ENCODE measurements around the gene MAGEB17.

The MAGEB17 gene

DNA sequence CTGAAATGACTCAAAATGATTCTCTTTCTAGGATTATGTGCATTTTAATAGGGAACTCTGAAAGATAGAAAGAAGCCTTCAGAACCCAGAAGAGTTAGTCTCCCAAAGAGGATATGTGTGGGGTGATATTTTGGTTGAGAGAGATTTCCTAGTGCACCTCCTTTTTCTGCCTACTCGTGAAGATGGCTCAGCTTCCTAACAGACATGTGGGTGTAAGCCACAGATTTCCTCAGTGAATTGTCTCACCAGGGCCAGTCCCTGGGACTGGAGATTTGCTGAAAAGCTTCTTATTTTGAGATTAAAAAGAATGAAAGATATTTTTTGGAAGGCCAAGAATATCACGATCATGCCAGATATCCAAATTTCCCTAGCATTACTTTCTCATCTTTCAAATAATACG, 42.8 kb downstream of the MAGEB17 start:
- H2BK120ac ChIP-seq (ENCODE audit: insufficient read depth, low read length, poor library complexity): no peak overlapping the region
- H3K79me1 ChIP-seq (ENCODE audit: low read length): no peaks in the 10 kb centered on the region
- H4K12ac ChIP-seq (ENCODE audit: low read depth, low read length): no peak overlapping the region
- H3K4me2 ChIP-seq (ENCODE audit: low read length): no peak overlapping the region
- no peak overlapping the region for H2AK5ac ChIP-seq (ENCODE audit: low read length)
- H3K23ac ChIP-seq (ENCODE audit: low read length): no peak overlapping the region
- H2AFZ ChIP-seq (ENCODE audit: insufficient read depth, low read length, poor library complexity): no peak overlapping the region
- no peaks in the 10 kb centered on the region for H3K9me3 ChIP-seq (ENCODE audit: insufficient read depth, low read depth, low read length)
- no peak overlapping the region for H2BK12ac ChIP-seq (ENCODE audit: low read length)
- no peaks in the 10 kb centered on the region for H3K79me2 ChIP-seq (ENCODE audit: control insufficient read depth, insufficient read depth, low read length, poor library complexity)
- no peak overlapping the region for H3K9ac ChIP-seq (ENCODE audit: low read length)
- no peak overlapping the region for H4K91ac ChIP-seq (ENCODE audit: low read depth, low read length)
- no peak for DNase-seq
- no peak overlapping the region for H3K4me3 ChIP-seq (ENCODE audit: low read depth, low read length)
- H3K36me3 ChIP-seq (ENCODE audit: control insufficient read depth in 1 of 2, insufficient read depth in 2 of 2, low read length in 2 of 2): no peaks in the 10 kb centered on the region
- no peak overlapping the region for H3K27ac ChIP-seq (ENCODE audit: low read depth, low read length)
- H3K27me3 ChIP-seq (ENCODE audit: insufficient read depth, low read length): no peaks in the 10 kb centered on the region
- H3K4ac ChIP-seq (ENCODE audit: low read depth, low read length): no peak overlapping the region
- H3K14ac ChIP-seq (ENCODE audit: low read length): no peak overlapping the region
- WGBS (ENCODE audit: extremely low coverage, insufficient coverage, insufficient read length): no CpG with 5 or more reads among the region's 3 CpGs
- H3K18ac ChIP-seq (ENCODE audit: low read length): no peak overlapping the region
- no peak overlapping the region for H2BK5ac ChIP-seq (ENCODE audit: low read depth, low read length, poor library complexity)
- H3K4me1 ChIP-seq (ENCODE audit: control insufficient read depth in 1 of 2, insufficient read depth in 2 of 2, low read length in 2 of 2): no peaks in the 10 kb centered on the region
- no peak overlapping the region for H4K8ac ChIP-seq (ENCODE audit: low read depth, low read length)

DNA sequence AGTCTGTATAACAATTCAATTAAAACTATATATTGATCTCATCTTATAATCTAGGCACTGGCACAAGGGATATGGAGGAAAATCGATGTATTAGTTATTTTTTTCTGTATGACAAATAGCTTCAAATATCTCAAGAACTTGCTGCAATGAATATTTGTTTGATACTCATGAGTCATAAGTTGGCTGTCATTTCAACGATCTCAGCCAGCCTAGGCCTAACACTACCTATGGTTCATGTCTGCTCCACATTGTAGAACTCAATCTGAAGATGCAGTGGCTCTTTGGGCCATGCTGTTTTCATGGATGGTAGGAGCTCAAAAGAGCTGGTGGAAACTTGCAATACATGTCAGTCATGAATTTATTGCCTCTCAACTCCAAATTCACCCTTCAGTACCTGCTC, 44.7 kb downstream of the MAGEB17 start:
- Histone ChIP-seq H2BK5ac (ENCODE audit: low read depth, low read length, poor library complexity) (no peak overlapping the region), H3K4me3 (ENCODE audit: low read depth, low read length) (no peak overlapping the region), H2BK120ac (ENCODE audit: insufficient read depth, low read length, poor library complexity) (no peak overlapping the region), H2AFZ (ENCODE audit: insufficient read depth, low read length, poor library complexity) (no peak overlapping the region), H3K23ac (ENCODE audit: low read length) (no peak overlapping the region), H4K12ac (ENCODE audit: low read depth, low read length) (no peak overlapping the region), H3K79me2 (ENCODE audit: control insufficient read depth, insufficient read depth, low read length, poor library complexity) (no peaks in the 10 kb centered on the region), H3K4me2 (ENCODE audit: low read length) (no peak overlapping the region), H2AK5ac (ENCODE audit: low read length) (no peak overlapping the region), H3K9me3 (ENCODE audit: insufficient read depth, low read depth, low read length) (no peaks in the 10 kb centered on the region), H3K36me3 (ENCODE audit: control insufficient read depth in 1 of 2, insufficient read depth in 2 of 2, low read length in 2 of 2) (no peaks in the 10 kb centered on the region), H3K4me1 (ENCODE audit: control insufficient read depth in 1 of 2, insufficient read depth in 2 of 2, low read length in 2 of 2) (no peaks in the 10 kb centered on the region), H3K27ac (ENCODE audit: low read depth, low read length) (no peak overlapping the region), H2BK12ac (ENCODE audit: low read length) (no peak overlapping the region), H3K18ac (ENCODE audit: low read length) (no peak overlapping the region), H3K27me3 (ENCODE audit: insufficient read depth, low read length) (no peaks in the 10 kb centered on the region), H3K14ac (ENCODE audit: low read length) (no peak overlapping the region), H3K9ac (ENCODE audit: low read length) (no peak overlapping the region), H3K79me1 (ENCODE audit: low read length) (no peaks in the 10 kb centered on the region), H3K4ac (ENCODE audit: low read depth, low read length) (no peak overlapping the region), H4K8ac (ENCODE audit: low read depth, low read length) (no peak overlapping the region), H4K91ac (ENCODE audit: low read depth, low read length) (no peak overlapping the region)
- DNase-seq: no peak
- no CpG with 5 or more reads among the region's 2 CpGs for WGBS (ENCODE audit: extremely low coverage, insufficient coverage, insufficient read length)

DNA sequence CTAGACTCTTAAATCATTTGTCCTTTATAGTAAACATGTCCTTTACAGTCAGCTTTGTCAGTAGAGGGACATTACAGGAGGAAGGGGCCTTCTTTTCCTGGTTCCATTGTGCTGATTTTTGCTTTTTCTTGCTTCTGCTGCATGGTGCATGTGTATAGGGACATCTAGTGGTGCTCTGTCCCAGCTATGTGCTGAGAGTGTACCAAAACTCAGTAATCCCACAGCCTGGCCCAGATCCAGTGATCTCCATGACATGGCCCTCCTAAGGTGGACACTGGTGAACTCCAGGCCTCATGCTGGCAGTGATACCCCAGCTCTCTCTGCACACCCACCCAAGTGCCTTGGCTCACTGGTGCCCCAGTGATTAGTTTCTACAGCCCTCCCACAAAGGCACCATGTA, 45.2 kb downstream of the MAGEB17 start:
- Histone ChIP-seq H3K4me3 (ENCODE audit: low read depth, low read length) (no peak overlapping the region), H2BK120ac (ENCODE audit: insufficient read depth, low read length, poor library complexity) (no peak overlapping the region), H3K79me1 (ENCODE audit: low read length) (no peaks in the 10 kb centered on the region), H2BK12ac (ENCODE audit: low read length) (no peak overlapping the region), H2AFZ (ENCODE audit: insufficient read depth, low read length, poor library complexity) (no peak overlapping the region), H3K9ac (ENCODE audit: low read length) (no peak overlapping the region), H3K4me1 (ENCODE audit: control insufficient read depth in 1 of 2, insufficient read depth in 2 of 2, low read length in 2 of 2) (no peaks in the 10 kb centered on the region), H3K23ac (ENCODE audit: low read length) (no peak overlapping the region), H2AK5ac (ENCODE audit: low read length) (no peak overlapping the region), H3K36me3 (ENCODE audit: control insufficient read depth in 1 of 2, insufficient read depth in 2 of 2, low read length in 2 of 2) (no peaks in the 10 kb centered on the region), H3K27me3 (ENCODE audit: insufficient read depth, low read length) (no peaks in the 10 kb centered on the region), H3K9me3 (ENCODE audit: insufficient read depth, low read depth, low read length) (no peaks in the 10 kb centered on the region), H3K18ac (ENCODE audit: low read length) (no peak overlapping the region), H3K79me2 (ENCODE audit: control insufficient read depth, insufficient read depth, low read length, poor library complexity) (no peaks in the 10 kb centered on the region), H4K91ac (ENCODE audit: low read depth, low read length) (no peak overlapping the region), H3K4ac (ENCODE audit: low read depth, low read length) (no peak overlapping the region), H3K27ac (ENCODE audit: low read depth, low read length) (no peak overlapping the region), H3K4me2 (ENCODE audit: low read length) (no peak overlapping the region), H2BK5ac (ENCODE audit: low read depth, low read length, poor library complexity) (no peak overlapping the region), H4K12ac (ENCODE audit: low read depth, low read length) (no peak overlapping the region), H4K8ac (ENCODE audit: low read depth, low read length) (no peak overlapping the region), H3K14ac (ENCODE audit: low read length) (no peak overlapping the region)
- DNase-seq: no peak

DNA sequence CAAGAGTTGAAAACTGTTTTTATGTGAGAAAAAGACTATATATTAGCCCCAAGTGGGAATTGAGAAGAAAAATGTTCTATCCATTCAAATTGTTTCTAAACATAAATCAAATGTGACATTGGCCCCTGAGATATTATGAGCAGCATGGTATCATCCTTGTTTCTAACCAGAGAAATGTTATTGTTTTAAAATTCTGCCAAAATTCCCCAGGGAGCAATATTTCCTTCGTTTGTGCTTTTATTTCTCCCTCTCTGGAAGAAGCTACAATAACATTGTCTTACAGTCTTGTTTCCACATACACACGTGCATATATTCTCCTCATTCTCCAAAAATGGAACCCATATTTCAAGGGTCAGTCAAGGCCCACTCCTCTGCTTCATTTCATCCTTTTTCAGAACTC, 46.7 kb downstream of the MAGEB17 start:
- Histone ChIP-seq H2BK120ac (ENCODE audit: insufficient read depth, low read length, poor library complexity) (no peak overlapping the region), H3K79me1 (ENCODE audit: low read length) (no peaks in the 10 kb centered on the region), H3K23ac (ENCODE audit: low read length) (no peak overlapping the region), H4K8ac (ENCODE audit: low read depth, low read length) (no peak overlapping the region), H3K79me2 (ENCODE audit: control insufficient read depth, insufficient read depth, low read length, poor library complexity) (no peaks in the 10 kb centered on the region), H3K18ac (ENCODE audit: low read length) (no peak overlapping the region), H2BK12ac (ENCODE audit: low read length) (no peak overlapping the region), H3K4ac (ENCODE audit: low read depth, low read length) (no peak overlapping the region), H3K9me3 (ENCODE audit: insufficient read depth, low read depth, low read length) (no peaks in the 10 kb centered on the region), H4K91ac (ENCODE audit: low read depth, low read length) (no peak overlapping the region), H3K27me3 (ENCODE audit: insufficient read depth, low read length) (no peaks in the 10 kb centered on the region), H3K4me3 (ENCODE audit: low read depth, low read length) (no peak overlapping the region), H2AFZ (ENCODE audit: insufficient read depth, low read length, poor library complexity) (no peak overlapping the region), H3K27ac (ENCODE audit: low read depth, low read length) (no peak overlapping the region), H3K36me3 (ENCODE audit: control insufficient read depth in 1 of 2, insufficient read depth in 2 of 2, low read length in 2 of 2) (no peaks in the 10 kb centered on the region), H3K9ac (ENCODE audit: low read length) (no peak overlapping the region), H3K14ac (ENCODE audit: low read length) (no peak overlapping the region), H3K4me1 (ENCODE audit: control insufficient read depth in 1 of 2, insufficient read depth in 2 of 2, low read length in 2 of 2) (no peaks in the 10 kb centered on the region), H4K12ac (ENCODE audit: low read depth, low read length) (no peak overlapping the region), H2BK5ac (ENCODE audit: low read depth, low read length, poor library complexity) (no peak overlapping the region), H3K4me2 (ENCODE audit: low read length) (no peak overlapping the region), H2AK5ac (ENCODE audit: low read length) (no peak overlapping the region)
- DNase-seq: no peak
- WGBS (ENCODE audit: extremely low coverage, insufficient coverage, insufficient read length): no CpG with 5 or more reads among the region's 2 CpGs

DNA sequence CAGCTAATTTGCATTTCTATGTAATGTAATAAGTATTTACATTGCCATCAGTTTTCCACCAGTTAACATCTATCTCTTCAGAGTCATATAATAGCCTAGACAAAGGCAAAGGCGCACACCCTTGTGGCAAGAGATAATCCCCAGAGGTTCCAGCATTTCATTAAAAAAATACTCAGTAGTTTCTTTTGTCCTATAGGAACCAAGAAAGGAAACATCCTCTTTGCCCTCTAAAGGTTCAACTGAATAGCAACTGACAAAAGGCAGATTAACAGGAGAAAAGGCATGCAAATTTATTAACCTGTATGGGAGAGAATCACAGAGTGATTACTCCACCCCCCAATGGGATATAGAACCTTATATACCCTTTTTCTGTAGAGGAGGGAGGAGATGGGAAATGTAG, 48.4 kb downstream of the MAGEB17 start:
- no peak overlapping the region for H3K4me3 ChIP-seq (ENCODE audit: low read depth, low read length)
- no peaks in the 10 kb centered on the region for H3K36me3 ChIP-seq (ENCODE audit: control insufficient read depth in 1 of 2, insufficient read depth in 2 of 2, low read length in 2 of 2)
- H3K18ac ChIP-seq (ENCODE audit: low read length): no peak overlapping the region
- H4K91ac ChIP-seq (ENCODE audit: low read depth, low read length): no peak overlapping the region
- H3K23ac ChIP-seq (ENCODE audit: low read length): no peak overlapping the region
- H2AK5ac ChIP-seq (ENCODE audit: low read length): no peak overlapping the region
- no peak overlapping the region for H4K8ac ChIP-seq (ENCODE audit: low read depth, low read length)
- no peak overlapping the region for H3K4ac ChIP-seq (ENCODE audit: low read depth, low read length)
- H3K27ac ChIP-seq (ENCODE audit: low read depth, low read length): no peak overlapping the region
- no peak overlapping the region for H2AFZ ChIP-seq (ENCODE audit: insufficient read depth, low read length, poor library complexity)
- WGBS (ENCODE audit: extremely low coverage, insufficient coverage, insufficient read length): no CpG with 5 or more reads among the region's 1 CpG
- no peaks in the 10 kb centered on the region for H3K27me3 ChIP-seq (ENCODE audit: insufficient read depth, low read length)
- H3K79me2 ChIP-seq (ENCODE audit: control insufficient read depth, insufficient read depth, low read length, poor library complexity): no peaks in the 10 kb centered on the region
- H3K14ac ChIP-seq (ENCODE audit: low read length): no peak overlapping the region
- H2BK12ac ChIP-seq (ENCODE audit: low read length): no peak overlapping the region
- H3K9me3 ChIP-seq (ENCODE audit: insufficient read depth, low read depth, low read length): no peaks in the 10 kb centered on the region
- no peak overlapping the region for H4K12ac ChIP-seq (ENCODE audit: low read depth, low read length)
- H3K79me1 ChIP-seq (ENCODE audit: low read length): no peaks in the 10 kb centered on the region
- H3K4me2 ChIP-seq (ENCODE audit: low read length): no peak overlapping the region
- no peak overlapping the region for H2BK120ac ChIP-seq (ENCODE audit: insufficient read depth, low read length, poor library complexity)
- DNase-seq: no peak
- no peak overlapping the region for H3K9ac ChIP-seq (ENCODE audit: low read length)
- H2BK5ac ChIP-seq (ENCODE audit: low read depth, low read length, poor library complexity): no peak overlapping the region
- H3K4me1 ChIP-seq (ENCODE audit: control insufficient read depth in 1 of 2, insufficient read depth in 2 of 2, low read length in 2 of 2): no peaks in the 10 kb centered on the region
